Right lung (tissue), 5 donors: Measurements from ENCODE around the gene COPB1. TPM values are rescaled to one million over a fixed set of nuclear protein-coding genes. Genes with fewer than 3 reads are reported as not detected.
A peak's percentile ranks its signal among the peaks of the same experiment; 100 is the strongest.

Experiments
- DNase-seq, 2 donors: peaks; one replicate each; pipeline ENCODE4 v3.0.0-alpha.2; 2013
- polyA plus RNA-seq, 5 donors: library from polyadenylated mRNA; unstranded; fragments of 120-200 nt; gene quantifications; one replicate each; pipeline versions ENCODE4 v1.2.1 to v1.2.3, GENCODE V29; 2013; ENCODE audit warnings: inconsistent platforms in 1 of 5, low replicate concordance in 1 of 5; ENCODE audit not compliant: insufficient read length in 5 of 5, insufficient read depth in 1 of 5

The COPB1 gene
- polyA plus RNA-seq, 5 donors, result 124 to 154 (median 143) TPM

DNA sequence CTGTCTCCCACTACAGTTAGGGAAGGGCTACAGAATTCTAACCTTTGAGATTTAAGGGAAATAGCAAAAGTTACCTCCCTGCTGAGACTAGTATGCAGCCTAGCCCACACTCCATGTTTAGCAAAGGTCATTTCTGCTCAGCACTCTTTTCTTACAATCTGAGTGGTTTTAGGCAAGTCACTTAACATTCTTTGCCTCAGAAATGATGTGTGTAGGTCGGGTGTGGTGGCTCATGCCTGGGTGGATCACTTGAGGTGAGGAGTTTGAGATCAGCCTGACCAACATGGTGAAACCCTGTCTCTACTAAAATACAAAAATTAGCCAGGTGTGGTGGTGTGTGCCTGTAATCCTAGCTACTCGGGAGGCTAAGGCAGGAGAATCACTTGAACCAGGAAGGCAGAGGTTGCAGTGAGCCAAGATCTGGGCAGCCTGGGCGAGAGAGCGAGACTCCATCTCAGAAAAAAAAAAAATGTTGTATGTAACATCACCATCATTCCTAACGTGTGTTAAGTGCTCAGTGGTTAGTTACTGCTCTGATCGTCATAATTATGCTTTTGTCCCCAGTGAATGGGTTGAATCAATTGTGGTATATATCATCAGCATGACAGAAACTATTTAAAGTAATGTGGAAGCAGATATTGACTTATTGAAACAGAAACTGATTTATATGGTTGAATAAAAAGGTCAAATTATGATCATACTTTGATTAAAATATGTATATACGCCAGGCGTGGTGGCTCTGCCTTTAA lies 55.0 kb downstream of the COPB1 start:
- no peak for DNase-seq

GRCh38 chr11:14443638-14444037 lies 56.0 kb downstream of the COPB1 start:
- no peak for DNase-seq

GRCh38 chr11:14435717-14436512 lies 63.7 kb downstream of the COPB1 start:
- no peak for DNase-seq

GRCh38 chr11:14425621-14426020 lies 74.0 kb downstream of the COPB1 start:
- no peak for DNase-seq

- DNase-seq, result no peak
Measured at GRCh38 chr11:14424096-14424495, 75.5 kb downstream of the COPB1 start.

- no peak for DNase-seq
Measured at GRCh38 chr11:14423633-14424032, 76.0 kb downstream of the COPB1 start.

GRCh38 chr11:14422814-14423182 lies 76.8 kb downstream of the COPB1 start:
- no peak for DNase-seq

- peak; percentile 86 to 88 for DNase-seq
Measured at GRCh38 chr11:14422052-14422813, 77.4 kb downstream of the COPB1 start.

- DNase-seq, result no peak
Measured at GRCh38 chr11:14420223-14420622, 79.4 kb downstream of the COPB1 start.

DNA sequence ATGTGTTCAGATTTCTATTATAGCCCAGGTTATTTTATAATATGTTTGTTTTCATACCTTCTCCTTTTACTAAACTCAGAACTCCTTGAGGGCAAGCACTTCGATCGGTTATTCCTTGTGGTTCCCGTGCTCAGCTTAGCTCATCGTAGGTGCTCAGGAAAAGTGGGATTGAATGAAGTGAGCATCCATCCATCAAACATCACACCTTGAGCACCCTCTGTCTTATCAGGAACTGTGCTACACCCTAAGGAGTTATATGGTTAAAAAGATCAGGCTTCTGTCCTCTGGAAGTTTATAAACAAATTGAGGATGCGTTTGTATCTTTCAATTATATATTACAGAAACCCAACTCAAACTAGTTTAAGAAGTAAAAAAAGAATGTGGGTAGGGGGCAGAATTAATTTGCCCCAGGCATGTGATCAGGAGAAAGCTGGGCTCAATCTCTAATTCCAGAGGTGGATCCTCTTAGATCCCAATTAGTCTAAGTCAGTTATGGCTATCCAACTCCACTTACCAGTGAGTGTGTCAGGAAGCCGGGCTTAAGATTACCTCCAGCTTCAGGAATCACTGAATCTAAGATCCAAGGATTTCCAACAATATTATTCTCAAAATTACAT lies 80.7 kb downstream of the COPB1 start:
- DNase-seq, result no peak

GRCh38 chr11:14417617-14418374 lies 81.8 kb downstream of the COPB1 start:
- DNase-seq, result no peak

DNA sequence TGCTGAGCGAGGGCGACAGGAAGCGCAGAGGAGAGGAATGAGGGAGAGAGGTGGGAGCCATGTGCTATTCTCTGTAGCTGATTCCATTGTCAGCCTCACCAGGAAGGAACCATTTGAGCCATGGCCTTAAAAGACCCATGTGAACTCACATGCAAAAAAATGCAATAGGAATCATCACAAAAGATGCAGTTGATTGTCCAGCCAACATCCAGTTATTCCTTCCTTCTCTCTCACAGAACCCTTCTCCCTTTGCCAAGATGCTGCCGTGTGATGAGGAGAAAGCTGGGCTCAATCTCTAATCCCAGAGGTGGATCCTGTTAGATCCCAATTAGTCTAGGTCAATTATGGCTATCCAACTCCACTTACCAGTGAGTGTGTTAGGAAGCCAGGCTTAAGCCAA lies 82.4 kb downstream of the COPB1 start:
- DNase-seq, result no peak

GRCh38 chr11:14414470-14415461 lies 84.8 kb downstream of the COPB1 start:
- DNase-seq, result no peak

DNA sequence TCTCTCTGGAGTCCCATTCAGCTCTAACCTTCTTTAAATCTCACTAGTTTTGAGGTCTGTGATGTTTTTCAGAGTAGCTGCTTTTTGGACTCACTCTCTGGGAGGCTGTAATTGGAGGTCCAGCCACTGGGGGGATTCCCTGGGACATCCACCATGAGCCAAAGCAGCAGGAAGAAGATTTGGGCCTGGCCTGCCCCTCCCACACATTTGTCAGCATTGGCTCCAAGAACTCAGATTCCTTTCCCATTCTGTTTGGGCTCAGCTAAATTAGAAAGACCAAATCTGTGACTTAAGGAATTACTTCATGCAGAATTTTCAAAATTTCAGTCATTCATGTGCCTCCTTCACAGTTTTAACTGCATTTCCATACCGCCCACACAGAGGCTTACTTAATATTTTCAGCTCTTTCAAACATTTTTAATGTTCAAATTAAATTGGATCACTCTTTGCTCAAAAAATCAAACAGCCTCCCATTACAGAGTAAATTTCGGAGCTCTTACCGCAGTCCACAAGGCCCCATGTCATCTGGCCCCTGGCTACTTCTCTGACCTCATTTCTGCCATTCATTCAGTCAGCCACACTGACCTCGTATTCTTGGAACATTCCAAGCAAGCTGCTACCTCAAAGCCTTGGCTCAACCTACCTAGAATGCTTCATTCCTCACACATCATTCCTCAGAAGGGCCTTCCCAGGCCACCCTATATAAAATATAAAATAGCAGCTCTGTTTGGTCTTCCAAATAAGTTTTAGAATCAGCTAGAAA lies 86.1 kb downstream of the COPB1 start:
- DNase-seq, result no peak

DNA sequence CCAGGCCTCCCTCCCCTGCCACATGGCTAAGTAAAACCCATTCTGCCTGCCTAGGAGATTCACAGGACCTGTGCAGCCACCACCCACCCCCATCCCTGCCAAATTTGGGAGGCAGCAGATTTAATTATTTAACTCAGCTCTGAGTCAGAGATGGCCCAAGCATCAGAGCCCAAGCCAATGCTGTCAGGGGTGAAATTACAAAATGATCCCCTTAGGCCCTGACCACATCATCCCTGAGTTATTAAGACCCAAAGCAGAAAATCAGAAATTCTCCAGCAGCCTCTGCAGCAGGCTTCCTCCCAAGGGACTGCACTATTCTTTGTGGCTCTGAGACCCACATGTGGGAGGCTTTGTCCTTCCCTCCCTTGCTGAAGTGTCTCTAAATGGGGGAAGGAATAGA lies 87.8 kb downstream of the COPB1 start:
- DNase-seq, result no peak

DNA sequence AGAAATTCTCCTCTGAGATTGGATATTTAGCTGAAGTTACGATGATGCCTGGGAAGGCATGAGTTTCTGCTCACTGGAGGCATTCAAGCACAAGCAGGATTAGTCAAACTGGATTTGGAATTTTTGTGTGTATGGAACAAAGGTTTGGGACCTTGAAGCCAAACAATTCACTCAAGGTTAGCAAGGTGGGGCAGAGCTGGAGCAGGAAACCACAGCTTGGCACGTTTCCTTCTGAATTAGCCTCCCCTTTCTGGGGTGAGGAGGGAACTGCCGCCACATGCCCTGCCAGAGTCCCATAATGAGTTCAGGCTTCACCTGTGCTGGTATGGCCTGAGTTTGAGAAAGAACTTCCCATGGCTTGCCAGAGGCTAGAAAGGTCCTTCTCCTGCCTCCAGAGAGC lies 89.7 kb downstream of the COPB1 start:
- DNase-seq, result no peak

- DNase-seq, result no peak
Measured at GRCh38 chr11:14408612-14409011, 91.0 kb downstream of the COPB1 start.
